GM12878 (cell line): Measurements from ENCODE around the gene YIF1A. TPM values are rescaled to one million over a fixed set of nuclear protein-coding genes. Genes with fewer than 3 reads are reported as not detected.

Source experiments
- BHLHE40 ChIP-seq, 2 experiments: fragments of 450-650 bp in 1 of 2; IDR thresholded peaks; 2 replicates each; pipeline ENCODE4 v1.6.1; 2011 to 2017; ENCODE audit warnings: low read depth in 2 of 2, borderline replicate concordance in 1 of 2, improper control_type of control experiment in 1 of 2, low read length in 1 of 2, mild to moderate bottlenecking in 1 of 2
- BRCA1 ChIP-seq: IDR thresholded peaks from 2 replicates; pipeline ENCODE4 v1.6.1; 2011; ENCODE audit warnings: low read depth, low read length, improper control_type of control experiment
- DPF2 ChIP-seq: fragments of 450-650 bp; IDR thresholded peaks from 2 replicates; pipeline ENCODE4 v1.6.1; 2017; ENCODE audit warnings: mild to moderate bottlenecking
- EZH2 ChIP-seq: IDR thresholded peaks from 2 replicates; pipeline ENCODE4 v1.6.1; 2012; ENCODE audit warnings: low read depth, mild to moderate bottlenecking, control low read depth, inconsistent platforms, low read length, borderline replicate concordance; ENCODE audit not compliant: control insufficient read depth
- GABPA ChIP-seq: IDR thresholded peaks from 2 replicates; pipeline ENCODE4 v1.6.1; 2014; ENCODE audit warnings: antibody characterized with exemption, low read depth, mild to moderate bottlenecking, inconsistent platforms
- HDAC2 ChIP-seq: fragments of 200-600 bp; sonication (generic); IDR thresholded peaks from 2 replicates; pipeline ENCODE4 v1.6.1; 2017
- HDGF ChIP-seq: fragments of 450-650 bp; IDR thresholded peaks from 2 replicates; pipeline ENCODE4 v1.6.1; 2016; ENCODE audit warnings: antibody characterized with exemption
- MTA2 ChIP-seq: fragments of 450-650 bp; IDR thresholded peaks from 2 replicates; pipeline ENCODE4 v1.6.1; 2016; ENCODE audit warnings: low read depth, mild to moderate bottlenecking, moderate library complexity
- NBN ChIP-seq: fragments of 450-650 bp; IDR thresholded peaks from 2 replicates; pipeline ENCODE4 v1.6.1; 2016
- NR2C2 ChIP-seq: IDR thresholded peaks from 2 replicates; pipeline ENCODE4 v1.6.1; 2011; ENCODE audit warnings: borderline replicate concordance, low read depth; ENCODE audit not compliant: control insufficient read depth, insufficient read length
- SIX5 ChIP-seq: IDR thresholded peaks from 2 replicates; pipeline ENCODE4 v1.6.1; 2011; ENCODE audit warnings: mild to moderate bottlenecking, low read depth, low read length, moderate library complexity; ENCODE audit not compliant: severe bottlenecking
- SP1 ChIP-seq: IDR thresholded peaks from one replicate; pipeline ENCODE4 v1.6.1; 2011; ENCODE audit warnings: low read depth, low read length
- SREBF2 ChIP-seq: IDR thresholded peaks from 2 replicates; pipeline ENCODE4 v1.6.1; 2012; ENCODE audit warnings: mild to moderate bottlenecking, low read length
- TAF1 ChIP-seq: IDR thresholded peaks from 2 replicates; pipeline ENCODE4 v1.6.1; 2011; ENCODE audit warnings: mild to moderate bottlenecking, low read depth, low read length, borderline replicate concordance
- ZBED1 ChIP-seq: IDR thresholded peaks from 2 replicates; pipeline ENCODE4 v1.6.1; 2016; ENCODE audit warnings: borderline replicate concordance
- ZNF274 ChIP-seq: IDR thresholded peaks from one replicate; pipeline ENCODE4 v1.8.0; 2011; ENCODE audit not compliant: insufficient read length, insufficient read depth
- ZSCAN29 ChIP-seq: fragments of 450-650 bp; IDR thresholded peaks from 2 replicates; pipeline ENCODE4 v1.6.1; 2017; ENCODE audit warnings: mild to moderate bottlenecking, moderate library complexity
- polyA plus RNA-seq, 11 experiments: library from polyadenylated mRNA; depleted of rRNA in 4 of 11; unstranded in 6 of 11; stranded (reverse) in 5 of 11; fragments of >200 nt; fragmentation: Nextera tagmentation in 4 of 11; fragmentation: Illumina TruSeq in 1 of 11; extraction: Ambion mirVana in 4 of 11; extraction: Trizol in 1 of 11; gene quantifications; 1 replicate in 1 of 11; 2 replicates in 10 of 11; pipeline versions ENCODE4 v1.2.1 to v1.2.3, GENCODE V29; 2011 to 2016; ENCODE audit warnings: inconsistent platforms in 2 of 11, missing spikeins in 2 of 11, low read depth in 1 of 11
- total RNA-seq, 4 experiments: library from RNA; depleted of rRNA in 3 of 4; stranded (reverse); fragments of >200 nt in 3 of 4; fragmentation: Illumina TruSeq in 1 of 4; extraction: Trizol in 1 of 4; gene quantifications; 2 replicates each; pipeline versions ENCODE4 v1.2.1 to v1.2.3, GENCODE V29; 2013 to 2021
- TF ChIP-seq, protein P1 (sequence below): fragments of 450-650 bp; IDR thresholded peaks from 2 replicates; pipeline ENCODE4 v1.6.1; 2017; ENCODE audit warnings: antibody characterized with exemption, mild to moderate bottlenecking, moderate library complexity
- TF ChIP-seq, protein P2 (sequence below): fragments of 150-350 bp; IDR thresholded peaks from 2 replicates; pipeline ENCODE4 v1.6.1; 2016; ENCODE audit warnings: low read depth, low read length
- TF ChIP-seq, protein P3 (sequence below): IDR thresholded peaks from 2 replicates; pipeline ENCODE4 v1.6.1; 2012; ENCODE audit warnings: low read depth, low read length, improper control_type of control experiment
- TF ChIP-seq, protein P4 (sequence below): fragments of 450-650 bp; IDR thresholded peaks from 2 replicates; pipeline ENCODE4 v1.6.1; 2017; ENCODE audit warnings: borderline replicate concordance
- TF ChIP-seq, protein P5 (sequence below): IDR thresholded peaks from 2 replicates; pipeline ENCODE4 v1.6.1; 2011; ENCODE audit warnings: borderline replicate concordance, low read depth, mild to moderate bottlenecking, moderate library complexity, mixed read lengths, low read length; ENCODE audit not compliant: insufficient read depth; ENCODE audit errors: extremely low read length

Gene YIF1A
- total and polyA plus RNA-seq, 10 of the 15 experiments (the other 5 are each of a cell fraction or from before 2014, with no cell fraction given), result 6.6 to 128 (median 71.7) TPM

DNA sequence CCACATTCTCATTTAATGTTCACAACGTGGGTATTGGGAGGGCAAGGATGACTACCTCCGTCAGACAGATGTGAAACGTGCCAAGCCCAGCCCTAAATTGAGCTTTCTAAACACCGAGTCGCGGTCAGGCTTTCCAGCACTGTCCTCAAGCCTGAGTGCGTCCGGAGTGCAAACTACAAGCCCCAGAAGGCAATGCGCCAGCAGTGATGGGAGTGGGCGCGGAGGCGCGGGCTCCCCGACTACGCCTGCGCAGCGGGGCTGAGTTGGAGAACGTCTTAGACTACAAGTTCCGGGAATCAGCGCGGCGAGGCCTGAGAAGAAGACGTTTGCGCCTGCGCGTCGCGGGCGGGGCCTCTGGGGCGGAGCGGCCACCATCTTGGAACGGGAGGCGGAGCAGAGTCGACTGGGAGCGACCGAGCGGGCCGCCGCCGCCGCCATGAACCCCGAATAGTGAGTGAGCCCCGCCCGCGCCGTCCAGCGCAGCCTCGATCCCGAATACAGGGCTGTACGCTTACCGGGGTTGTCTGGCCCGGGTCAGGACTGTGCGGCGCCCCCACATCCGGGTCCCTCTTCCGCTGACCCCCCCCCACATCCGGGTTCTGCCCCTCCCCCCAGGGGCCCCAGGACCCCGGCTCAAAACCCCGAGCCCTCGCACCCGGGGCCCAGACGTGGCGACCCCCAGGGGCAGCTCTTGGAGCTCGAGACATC lies 20.5 kb downstream of the YIF1A start, which contains the start of gene RAB1B (continued):
- TF ChIP-seq, protein P1, sequence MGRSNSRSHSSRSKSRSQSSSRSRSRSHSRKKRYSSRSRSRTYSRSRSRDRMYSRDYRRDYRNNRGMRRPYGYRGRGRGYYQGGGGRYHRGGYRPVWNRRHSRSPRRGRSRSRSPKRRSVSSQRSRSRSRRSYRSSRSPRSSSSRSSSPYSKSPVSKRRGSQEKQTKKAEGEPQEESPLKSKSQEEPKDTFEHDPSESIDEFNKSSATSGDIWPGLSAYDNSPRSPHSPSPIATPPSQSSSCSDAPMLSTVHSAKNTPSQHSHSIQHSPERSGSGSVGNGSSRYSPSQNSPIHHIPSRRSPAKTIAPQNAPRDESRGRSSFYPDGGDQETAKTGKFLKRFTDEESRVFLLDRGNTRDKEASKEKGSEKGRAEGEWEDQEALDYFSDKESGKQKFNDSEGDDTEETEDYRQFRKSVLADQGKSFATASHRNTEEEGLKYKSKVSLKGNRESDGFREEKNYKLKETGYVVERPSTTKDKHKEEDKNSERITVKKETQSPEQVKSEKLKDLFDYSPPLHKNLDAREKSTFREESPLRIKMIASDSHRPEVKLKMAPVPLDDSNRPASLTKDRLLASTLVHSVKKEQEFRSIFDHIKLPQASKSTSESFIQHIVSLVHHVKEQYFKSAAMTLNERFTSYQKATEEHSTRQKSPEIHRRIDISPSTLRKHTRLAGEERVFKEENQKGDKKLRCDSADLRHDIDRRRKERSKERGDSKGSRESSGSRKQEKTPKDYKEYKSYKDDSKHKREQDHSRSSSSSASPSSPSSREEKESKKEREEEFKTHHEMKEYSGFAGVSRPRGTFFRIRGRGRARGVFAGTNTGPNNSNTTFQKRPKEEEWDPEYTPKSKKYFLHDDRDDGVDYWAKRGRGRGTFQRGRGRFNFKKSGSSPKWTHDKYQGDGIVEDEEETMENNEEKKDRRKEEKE, result no peak
- peak; percentile 55; the same call in 1 of the 2 replicates for TF ChIP-seq DPF2
- no peak for TF ChIP-seq HDAC2
- peak; percentile 57 for TF ChIP-seq HDGF
- no peak; the same call in 1 of the 2 replicates for TF ChIP-seq TAF1
- no peak for TF ChIP-seq BRCA1
- no peak for TF ChIP-seq SREBF2
- TF ChIP-seq GABPA, result no peak
- TF ChIP-seq, protein P2, sequence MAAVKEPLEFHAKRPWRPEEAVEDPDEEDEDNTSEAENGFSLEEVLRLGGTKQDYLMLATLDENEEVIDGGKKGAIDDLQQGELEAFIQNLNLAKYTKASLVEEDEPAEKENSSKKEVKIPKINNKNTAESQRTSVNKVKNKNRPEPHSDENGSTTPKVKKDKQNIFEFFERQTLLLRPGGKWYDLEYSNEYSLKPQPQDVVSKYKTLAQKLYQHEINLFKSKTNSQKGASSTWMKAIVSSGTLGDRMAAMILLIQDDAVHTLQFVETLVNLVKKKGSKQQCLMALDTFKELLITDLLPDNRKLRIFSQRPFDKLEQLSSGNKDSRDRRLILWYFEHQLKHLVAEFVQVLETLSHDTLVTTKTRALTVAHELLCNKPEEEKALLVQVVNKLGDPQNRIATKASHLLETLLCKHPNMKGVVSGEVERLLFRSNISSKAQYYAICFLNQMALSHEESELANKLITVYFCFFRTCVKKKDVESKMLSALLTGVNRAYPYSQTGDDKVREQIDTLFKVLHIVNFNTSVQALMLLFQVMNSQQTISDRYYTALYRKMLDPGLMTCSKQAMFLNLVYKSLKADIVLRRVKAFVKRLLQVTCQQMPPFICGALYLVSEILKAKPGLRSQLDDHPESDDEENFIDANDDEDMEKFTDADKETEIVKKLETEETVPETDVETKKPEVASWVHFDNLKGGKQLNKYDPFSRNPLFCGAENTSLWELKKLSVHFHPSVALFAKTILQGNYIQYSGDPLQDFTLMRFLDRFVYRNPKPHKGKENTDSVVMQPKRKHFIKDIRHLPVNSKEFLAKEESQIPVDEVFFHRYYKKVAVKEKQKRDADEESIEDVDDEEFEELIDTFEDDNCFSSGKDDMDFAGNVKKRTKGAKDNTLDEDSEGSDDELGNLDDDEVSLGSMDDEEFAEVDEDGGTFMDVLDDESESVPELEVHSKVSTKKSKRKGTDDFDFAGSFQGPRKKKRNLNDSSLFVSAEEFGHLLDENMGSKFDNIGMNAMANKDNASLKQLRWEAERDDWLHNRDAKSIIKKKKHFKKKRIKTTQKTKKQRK, result no peak
- TF ChIP-seq, protein P3, sequence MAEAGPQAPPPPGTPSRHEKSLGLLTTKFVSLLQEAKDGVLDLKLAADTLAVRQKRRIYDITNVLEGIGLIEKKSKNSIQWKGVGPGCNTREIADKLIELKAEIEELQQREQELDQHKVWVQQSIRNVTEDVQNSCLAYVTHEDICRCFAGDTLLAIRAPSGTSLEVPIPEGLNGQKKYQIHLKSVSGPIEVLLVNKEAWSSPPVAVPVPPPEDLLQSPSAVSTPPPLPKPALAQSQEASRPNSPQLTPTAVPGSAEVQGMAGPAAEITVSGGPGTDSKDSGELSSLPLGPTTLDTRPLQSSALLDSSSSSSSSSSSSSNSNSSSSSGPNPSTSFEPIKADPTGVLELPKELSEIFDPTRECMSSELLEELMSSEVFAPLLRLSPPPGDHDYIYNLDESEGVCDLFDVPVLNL, result peak; percentile 57; the same call in 1 of the 2 replicates
- no peak for TF ChIP-seq ZBED1
- TF ChIP-seq NR2C2, result no peak
- TF ChIP-seq ZSCAN29, result no peak
- peak; percentile 70 for TF ChIP-seq SP1
- no peak for TF ChIP-seq NBN
- TF ChIP-seq ZNF274, result no peak
- peak; percentile 85 to 86 for TF ChIP-seq BHLHE40 (IDR thresholded peaks at IDR 0.05; ENCODE audit: borderline replicate concordance in 1 of 2, low read depth in 2 of 2, low read length in 1 of 2)
- no peak for TF ChIP-seq EZH2
- peak; percentile 91 for TF ChIP-seq SIX5
- TF ChIP-seq MTA2, result no peak
- TF ChIP-seq, protein P4, sequence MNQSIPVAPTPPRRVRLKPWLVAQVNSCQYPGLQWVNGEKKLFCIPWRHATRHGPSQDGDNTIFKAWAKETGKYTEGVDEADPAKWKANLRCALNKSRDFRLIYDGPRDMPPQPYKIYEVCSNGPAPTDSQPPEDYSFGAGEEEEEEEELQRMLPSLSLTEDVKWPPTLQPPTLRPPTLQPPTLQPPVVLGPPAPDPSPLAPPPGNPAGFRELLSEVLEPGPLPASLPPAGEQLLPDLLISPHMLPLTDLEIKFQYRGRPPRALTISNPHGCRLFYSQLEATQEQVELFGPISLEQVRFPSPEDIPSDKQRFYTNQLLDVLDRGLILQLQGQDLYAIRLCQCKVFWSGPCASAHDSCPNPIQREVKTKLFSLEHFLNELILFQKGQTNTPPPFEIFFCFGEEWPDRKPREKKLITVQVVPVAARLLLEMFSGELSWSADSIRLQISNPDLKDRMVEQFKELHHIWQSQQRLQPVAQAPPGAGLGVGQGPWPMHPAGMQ, result no peak
- TF ChIP-seq, protein P5, sequence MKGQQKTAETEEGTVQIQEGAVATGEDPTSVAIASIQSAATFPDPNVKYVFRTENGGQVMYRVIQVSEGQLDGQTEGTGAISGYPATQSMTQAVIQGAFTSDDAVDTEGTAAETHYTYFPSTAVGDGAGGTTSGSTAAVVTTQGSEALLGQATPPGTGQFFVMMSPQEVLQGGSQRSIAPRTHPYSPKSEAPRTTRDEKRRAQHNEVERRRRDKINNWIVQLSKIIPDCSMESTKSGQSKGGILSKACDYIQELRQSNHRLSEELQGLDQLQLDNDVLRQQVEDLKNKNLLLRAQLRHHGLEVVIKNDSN, result no peak
